GM19372 (cell line): Measurements from ENCODE around the gene LCP1.

Experiments
- ATAC-seq: cut with Tn5 transposase; IDR thresholded peaks from one replicate; pipeline ENCODE4 v1.9.1; 2021; ENCODE audit warnings: mild to moderate bottlenecking, low read depth, moderate library complexity; ENCODE audit not compliant: unreplicated experiment

The LCP1 gene

DNA sequence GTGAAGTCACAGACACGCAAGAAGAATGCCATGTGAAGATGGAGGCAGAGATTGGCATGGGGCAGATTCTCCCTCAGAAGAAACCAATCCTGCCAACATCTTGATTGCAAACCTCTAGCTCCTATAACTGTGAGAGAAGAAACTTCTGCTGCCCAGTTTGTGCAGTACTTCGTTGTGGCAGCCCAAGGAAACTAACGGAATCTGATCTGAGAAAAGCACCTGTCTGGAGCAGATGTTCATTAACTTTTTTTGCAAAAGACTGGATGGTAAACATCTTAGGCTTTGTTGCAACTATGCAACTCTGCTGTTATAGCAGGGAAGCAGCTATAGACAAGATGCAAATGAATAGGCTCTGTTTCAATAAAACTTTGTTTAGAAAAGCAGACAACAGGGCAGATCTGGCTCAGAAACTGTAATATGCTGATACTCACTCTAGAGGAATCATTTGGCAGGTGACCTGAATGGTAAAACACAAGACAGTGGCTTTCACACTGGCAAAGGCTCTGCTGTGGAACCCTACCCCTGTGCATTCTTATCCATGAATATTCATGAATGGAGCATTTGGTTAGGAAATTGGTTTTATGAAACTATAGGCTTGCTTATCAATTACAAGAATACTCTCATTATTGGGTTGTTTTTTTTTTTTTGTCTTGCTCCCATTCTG, 51.9 kb downstream of the LCP1 start:
- ATAC-seq = no peak

DNA sequence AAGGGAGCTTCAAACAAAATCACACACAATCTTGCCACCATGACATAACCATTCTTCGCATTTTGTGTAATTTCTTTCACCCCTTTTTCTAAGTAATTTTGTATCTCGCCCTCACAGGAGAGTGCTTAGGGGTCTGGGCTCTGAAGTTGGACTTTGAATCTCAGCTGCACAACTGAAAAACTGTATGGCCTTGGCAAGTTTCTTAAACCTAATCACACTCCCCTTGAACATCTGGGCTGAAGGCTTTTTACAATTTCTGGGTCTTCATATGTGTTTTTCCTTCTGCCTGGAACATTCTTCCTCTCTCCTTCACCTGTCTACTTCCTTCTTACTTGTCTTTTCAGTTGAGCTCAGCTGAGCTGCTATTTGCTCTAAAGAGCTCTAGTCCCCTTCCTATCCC, 52.9 kb downstream of the LCP1 start:
- no peak for ATAC-seq

DNA sequence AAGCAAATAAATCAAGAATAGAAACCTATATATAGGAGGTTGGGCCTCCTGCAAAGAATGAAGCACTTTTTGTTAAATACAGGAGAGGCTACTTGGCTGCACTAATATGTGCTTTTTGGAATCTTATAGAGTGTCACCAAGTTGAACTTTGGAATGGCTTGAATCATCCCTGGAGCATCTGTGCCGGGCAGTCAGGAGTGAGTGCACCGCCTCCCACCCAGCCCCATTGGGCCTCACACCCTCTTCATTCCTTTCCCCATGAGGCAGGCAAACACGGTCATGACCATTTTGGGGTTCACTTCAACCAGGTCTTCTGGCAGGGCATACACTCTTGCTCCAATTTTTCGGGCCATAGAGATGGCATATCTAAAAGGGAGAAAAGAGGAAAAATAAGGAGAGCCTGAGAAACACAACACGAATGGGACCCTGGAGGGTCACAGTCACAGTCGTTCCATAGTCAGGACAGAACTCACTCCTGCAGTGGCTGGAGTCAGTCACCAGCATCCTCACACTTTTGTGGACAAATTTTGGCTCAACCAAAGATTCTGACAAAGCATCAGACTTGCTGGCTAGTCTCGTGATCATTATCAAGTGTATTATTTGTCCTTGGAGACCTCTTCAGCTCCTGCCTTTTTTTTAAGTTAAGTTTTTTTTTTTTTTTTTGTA, 54.5 kb downstream of the LCP1 start:
- no peak for ATAC-seq

DNA sequence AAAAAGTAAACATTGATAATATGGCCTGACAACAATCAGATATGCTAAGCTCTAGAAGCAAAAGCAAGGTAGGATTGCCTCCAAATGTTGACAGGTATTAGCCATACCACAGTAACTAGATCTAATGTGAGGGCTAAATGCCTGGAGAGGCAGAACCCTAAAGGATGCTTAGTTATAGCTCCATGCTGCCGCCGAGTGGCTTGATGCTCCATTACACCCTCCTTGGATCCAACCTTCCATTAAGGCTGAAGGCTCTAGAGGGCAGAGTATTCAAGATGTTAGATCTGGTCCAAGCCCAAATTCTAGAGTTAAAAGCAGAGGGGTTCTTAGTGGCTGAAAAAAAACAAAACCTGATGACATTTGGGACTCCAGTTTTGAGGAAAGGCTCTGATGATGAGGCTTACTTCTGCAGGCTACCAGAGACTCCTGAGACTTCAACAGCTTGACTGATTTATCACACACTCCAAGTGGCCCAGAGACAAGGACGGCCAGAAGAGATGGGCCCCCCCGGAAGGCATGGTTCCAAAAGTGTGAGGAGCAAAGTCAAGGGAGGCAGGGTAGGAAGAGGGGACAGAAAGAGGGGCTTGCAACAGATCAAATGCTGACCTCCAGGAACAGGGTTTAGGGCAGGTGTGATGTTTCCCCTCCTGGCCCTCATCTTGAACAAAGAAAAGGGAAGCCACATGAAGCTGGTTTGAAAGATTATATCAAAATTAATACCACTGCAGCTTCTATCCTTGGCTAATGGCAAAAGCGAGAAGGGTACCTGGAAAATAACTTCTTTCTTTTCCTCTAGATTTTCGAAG, 55.2 kb downstream of the LCP1 start:
- ATAC-seq = peak; percentile 59

DNA sequence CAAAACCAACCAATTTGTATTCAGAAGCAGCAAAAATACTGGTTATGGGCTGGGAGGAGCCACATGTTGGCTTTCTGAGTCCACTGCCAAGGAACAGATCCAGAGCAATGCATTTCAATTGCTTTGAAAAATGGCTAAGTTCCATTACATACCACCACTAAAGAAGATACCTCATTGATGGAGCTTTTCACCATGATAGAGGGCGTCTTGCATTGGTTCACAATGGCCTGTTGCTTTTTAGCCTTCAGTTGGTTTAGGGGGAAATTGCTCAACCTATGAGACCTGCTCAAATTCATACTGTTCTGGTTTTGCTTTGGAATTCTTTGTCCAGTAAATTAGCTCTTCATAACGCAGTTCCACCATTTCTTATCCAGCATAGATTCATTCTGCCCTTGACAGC, 55.9 kb downstream of the LCP1 start:
- ATAC-seq = no peak

DNA sequence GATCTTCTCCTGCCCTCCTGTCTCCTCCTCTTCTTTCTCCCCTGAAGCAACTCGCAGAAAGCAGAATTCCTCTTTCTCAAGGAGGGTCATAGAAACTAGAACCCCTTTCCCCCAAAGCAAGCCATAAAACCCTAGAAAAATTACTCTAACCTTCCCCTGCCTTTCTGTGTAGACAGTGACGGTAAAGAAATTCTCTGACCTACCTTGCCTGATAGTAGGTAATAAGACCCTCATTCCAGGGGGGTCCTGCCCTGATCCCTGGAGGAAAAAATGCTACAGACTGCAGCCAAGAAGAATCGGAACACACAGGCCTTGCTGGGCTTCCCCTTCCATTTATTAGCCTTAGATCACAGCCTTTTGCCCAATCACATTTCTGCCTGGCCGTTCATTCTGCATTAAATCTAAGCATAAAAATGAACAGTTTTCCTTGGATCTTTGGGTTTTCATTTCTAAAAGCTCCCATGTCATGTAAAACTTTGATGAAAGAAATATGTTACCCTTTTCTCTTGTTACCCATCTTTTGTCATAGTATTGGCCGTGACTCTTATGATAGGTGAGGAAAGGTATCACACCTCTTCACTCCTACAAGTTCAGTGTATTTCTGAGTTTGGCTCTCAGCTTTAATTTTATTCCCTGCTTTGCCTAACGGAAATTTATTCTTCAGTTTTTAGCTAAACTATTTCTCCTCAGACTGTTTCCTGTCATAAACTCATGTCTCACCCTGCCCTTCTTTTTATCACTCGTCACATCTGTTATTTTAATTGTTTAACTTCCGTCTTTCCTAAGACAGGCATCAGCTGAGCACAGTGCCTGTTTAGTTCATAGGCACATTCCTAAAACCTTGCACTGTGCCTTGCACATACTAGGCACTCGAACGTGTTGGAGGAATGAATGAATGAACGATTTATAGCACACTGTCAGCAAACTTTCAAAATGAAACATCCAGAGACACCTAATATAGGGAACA, 56.7 kb downstream of the LCP1 start:
- no peak for ATAC-seq

DNA sequence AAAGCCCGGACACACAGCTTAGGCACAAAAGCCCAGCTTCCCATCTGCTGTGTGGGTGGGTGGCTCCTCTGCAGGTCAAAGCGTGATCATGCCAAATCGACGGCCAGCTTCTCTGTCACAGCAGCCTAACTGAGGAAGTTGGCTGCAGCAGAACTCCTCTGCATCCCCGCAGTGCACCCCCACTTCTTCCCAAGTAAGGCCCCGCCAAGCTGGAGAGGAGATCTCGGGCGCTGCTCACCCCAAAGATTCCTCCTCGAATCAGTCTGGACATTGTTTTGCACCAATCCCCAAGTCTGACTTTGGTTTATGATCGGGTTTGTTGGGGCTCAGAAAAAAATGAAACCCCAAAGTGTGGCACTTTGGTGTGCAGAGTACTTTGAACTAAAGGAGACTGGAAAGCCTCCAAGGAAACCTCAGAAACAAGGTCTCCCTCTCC, 57.4 kb downstream of the LCP1 start:
- ATAC-seq = no peak

DNA sequence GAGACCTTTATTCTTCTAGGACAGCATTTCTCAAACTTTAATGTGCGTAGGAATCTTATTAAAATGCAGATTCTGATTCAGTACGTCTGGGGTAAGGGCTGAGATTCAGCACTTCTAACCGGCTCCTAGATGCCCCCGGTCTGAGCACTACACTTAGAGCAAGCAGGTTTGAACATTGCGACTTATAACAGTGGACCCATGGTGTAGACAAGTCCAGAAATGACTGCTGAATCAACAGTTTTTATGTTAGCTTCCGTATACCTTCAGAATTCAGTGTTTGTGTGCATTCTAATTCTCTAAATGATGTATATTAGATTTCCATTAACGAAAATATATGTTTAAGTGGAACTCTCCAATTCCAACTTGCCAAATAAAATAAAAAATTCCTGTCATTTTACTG, 59.7 kb downstream of the LCP1 start:
- ATAC-seq = no peak

DNA sequence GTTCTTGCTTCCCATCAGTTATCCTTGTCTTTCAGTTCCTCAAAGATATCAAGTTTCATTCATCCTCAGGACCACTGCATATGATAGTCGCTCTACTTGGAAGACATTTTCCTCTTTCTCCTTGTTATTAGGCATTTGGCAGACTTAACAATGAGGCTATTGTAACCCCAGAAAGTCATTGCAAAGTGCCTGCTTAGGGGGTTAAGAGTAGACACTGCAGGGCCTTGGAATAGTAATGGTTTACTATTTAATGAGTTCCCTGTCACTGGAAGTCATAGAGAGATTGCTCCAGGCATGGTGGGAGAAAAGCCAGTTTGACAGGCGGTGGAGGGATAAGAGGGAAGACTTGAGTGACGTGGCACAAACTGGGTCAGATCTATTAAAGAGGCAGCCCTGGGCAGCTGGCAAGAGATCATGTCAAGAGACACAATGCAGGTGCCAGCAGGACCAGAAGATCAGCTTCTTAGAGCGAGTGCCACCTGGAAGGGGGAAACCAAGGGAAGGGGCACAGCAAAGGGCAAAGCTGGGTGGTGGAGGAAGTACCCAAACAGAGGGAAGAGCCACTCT, 60.3 kb downstream of the LCP1 start:
- ATAC-seq = no peak

DNA sequence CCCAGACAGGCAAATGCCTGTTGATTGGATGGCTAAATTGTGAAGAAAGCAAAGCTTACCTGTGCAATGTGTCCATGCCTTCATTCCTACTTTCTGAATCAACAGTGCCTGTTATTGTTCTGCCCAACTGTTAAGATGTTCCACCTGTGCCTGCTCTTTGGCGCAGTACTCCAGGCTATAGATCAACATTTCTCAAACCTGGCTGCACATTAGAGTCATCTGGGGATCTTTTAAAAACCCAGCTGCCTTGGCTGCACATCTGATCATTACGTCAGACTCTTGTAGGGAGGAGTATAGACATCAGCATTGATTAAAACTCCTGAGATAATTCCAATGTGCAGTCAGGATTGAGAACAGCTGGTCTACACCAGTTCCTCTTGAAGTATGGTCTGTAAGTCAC, 60.9 kb downstream of the LCP1 start:
- ATAC-seq = no peak

DNA sequence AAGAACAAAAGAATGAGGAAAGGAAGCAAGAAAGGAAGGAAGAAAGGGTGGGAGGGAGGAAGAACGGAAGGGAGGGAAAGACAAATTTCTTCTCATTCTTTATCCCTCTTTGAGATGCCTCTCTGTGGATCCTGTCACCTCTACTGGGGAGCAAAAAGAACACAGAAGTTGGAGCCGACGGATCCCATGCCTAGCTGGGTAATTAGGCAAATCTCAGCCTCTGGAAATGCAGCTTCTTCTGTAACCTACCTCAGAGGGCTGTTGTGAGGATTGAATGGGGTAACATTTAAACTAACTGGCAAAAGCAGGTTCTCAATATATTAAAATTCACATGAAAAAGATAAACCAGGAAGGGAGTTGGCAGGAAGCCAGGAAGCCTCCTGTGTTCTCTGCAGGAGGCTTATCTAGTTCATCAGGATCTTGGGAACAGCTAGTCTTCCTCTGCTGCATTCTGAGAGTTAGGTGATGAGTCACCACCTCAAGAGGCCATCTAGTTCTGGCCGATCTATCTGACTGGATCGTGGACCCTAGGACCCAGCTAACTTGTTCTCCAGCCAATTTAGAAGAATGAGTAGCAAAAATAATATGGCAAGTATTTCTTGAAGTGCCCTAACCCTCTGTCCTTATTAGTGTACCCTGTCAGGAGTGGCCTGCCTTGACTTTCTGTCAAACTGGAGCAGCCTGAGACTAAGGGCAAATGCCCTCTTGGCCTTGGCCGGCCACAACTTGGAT, 61.9 kb downstream of the LCP1 start:
- no peak for ATAC-seq

DNA sequence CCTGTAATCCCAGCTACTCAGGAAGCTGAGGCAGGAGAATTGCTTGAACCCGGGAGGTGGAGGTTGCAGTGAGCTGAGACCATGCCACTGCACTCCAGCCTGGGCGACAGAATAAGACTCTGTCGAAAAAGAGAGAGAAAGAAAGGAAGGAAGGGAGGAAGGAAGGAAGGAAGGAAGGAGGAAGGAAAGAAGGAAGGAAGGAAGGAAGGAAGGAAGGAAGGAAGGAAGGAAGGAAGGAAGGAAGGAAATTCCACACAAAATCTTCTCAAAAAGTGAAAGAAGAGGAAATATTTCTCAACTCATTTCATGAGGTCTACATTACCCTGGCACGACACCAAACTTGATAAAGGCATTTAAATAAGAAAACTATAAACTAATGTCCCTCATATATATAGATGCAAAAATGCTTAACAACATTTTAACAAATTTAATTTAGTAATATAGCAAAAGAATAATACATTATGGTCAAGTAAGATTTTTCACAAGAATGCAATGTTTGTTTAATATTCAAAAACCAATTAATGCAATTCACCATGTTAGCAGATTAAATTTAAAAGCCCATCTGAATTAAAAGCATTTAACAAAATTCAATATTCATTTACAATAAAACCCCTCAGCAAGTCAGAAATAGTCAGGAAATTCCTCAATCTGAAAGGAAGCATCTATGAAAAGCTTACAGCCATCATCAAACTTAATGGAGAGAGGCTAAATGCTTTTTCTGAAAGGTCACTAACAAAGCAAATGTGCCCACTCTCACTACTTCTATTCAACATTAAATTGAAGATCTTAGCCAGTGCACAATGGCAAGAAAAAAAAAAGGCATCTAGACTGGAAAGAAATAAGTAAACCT, 65.1 kb downstream of the LCP1 start:
- ATAC-seq = no peak

DNA sequence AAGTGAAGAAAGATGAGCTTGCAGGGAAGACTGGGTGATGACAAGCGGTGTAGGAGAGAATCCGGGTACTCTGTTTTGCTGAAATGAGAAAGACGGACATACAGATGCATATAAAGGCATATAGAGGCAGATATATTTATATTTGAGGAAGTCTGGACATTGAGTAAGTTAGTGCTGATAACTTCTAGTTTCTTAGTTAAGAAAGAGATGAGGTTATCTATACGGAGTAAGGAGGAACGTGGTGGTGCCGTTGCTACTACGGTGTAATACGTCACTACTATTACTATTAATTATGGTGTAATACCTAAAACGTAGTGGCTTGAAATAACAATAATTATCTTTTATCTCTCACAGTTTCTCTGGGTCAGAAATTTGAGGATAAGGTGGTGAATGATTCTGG, 67.4 kb downstream of the LCP1 start:
- no peak for ATAC-seq

DNA sequence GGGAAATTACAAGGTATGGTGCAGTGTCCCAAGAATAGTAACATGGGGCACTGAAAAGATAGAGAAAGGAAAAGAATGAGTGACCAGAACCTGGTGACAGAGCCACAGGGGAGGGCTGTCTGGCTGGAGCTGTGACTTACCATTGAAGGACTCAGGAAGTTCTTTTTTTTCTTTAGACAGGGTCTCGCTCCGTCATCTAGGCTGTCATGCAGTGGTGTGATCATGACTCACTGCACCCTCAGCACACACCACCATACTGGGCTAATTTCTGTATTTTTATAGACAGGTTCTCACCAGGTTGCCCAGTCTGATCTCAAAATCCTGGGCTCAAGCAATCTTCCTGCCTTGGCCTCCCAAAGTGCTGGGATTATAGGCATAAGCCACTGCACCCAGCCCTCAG, 68.4 kb downstream of the LCP1 start:
- no peak for ATAC-seq

DNA sequence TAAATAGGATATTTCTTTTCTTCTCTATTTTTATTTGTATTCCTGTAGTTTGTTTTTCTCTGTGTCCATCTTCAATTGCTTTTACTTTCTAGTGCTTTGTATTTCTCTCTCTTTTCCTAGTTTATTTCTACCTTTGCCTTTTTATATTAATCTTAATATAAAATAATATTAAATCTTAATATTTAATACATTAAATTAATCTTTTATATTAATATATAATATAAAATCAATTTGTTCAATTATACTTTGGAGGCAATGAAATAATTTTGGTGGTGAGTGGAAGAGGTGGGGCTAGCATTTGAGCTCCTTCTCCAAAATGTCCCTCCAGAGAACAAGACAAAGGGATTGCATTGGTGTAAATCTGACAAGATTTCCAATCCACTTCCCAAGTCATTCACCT, 70.8 kb downstream of the LCP1 start:
- no peak for ATAC-seq

DNA sequence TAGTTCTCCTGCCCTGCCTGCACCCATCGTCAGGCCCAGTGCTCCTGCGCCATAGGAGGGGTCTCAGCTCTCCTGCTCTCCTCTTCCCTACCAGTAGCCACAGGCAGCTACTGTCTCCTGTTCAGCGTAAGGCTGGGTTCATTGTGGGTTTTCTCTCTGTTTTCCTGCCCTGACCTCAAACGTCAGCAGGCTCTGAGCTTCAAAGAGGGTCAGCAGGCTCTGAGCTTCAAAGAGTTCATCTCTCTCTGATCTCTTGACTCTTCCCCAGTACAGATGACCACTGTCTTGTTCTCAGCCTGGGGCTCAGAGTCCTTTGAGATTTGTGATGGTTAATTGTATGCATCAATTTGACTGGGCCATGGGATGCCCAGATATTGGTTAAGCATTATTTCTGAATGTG, 72.5 kb downstream of the LCP1 start:
- no peak for ATAC-seq

DNA sequence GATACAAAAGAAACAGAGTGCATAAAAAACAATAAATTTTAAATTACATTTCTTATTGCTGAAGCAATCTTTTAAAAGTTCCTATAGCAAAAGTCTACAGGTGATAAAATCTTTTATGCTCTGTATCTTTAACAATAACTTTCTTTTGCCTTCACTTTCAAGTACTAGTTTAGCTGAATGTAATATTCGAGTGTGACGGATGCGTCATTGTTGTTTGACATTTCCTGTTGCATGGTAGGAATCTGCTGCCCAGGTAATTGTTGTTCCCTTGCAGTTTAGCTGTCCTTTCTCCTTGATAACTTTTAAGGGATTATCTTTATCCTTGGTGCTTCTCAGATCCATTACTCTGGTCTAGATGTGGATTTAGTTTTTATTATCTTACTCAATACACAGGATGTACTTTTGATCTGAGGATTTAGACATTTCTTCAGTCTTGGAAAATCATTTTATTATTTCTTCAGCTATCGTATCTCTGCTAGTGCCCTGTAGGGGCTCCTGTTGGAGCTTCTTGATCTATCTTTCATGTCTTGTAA, 75.1 kb downstream of the LCP1 start:
- no peak for ATAC-seq

DNA sequence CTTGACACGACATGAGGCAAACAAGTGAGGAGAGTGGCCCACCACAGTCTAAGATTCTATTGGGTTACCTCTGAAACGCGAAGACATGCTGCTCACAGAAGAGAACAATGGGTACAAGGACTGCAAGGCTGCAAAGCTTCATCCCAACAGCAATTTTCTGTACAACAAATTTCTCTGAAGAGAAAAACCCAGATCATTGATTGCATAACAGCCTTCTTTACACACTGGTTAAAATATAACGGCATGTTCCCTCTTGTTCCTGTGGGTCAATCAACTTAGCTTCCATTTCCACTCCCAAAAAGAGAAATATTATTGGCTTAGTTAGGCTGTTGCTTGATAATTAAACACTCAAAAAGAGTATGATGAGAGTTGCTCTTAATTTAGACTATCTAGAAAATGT, 77.1 kb downstream of the LCP1 start, which contains the start of gene CPB2:
CPB2 (minus strand) TSS at position 166 of the 400 bp plus-strand sequence; CDS start at position 142, 24 bp downstream.
- no peak for ATAC-seq
